NCI-H1105 treated with DMSO at 0.1 percent for 48 hours (cell line): ENCODE data around the gene CEP57L1.
"Not testable (repeated sequence)": the region's sequence is repeated elsewhere in the genome, so short reads cannot be mapped to it uniquely, and the experiment has no call there.

Experiments used
- DNase-seq: peaks from one replicate; lab custom pipeline; 2025; lab: John Stamatoyannopoulos, UW

Gene CEP57L1

GRCh38 chr6:109105681-109106080 lies 10.4 kb downstream of the CEP57L1 start:
- DNase-seq: no peak

DNA sequence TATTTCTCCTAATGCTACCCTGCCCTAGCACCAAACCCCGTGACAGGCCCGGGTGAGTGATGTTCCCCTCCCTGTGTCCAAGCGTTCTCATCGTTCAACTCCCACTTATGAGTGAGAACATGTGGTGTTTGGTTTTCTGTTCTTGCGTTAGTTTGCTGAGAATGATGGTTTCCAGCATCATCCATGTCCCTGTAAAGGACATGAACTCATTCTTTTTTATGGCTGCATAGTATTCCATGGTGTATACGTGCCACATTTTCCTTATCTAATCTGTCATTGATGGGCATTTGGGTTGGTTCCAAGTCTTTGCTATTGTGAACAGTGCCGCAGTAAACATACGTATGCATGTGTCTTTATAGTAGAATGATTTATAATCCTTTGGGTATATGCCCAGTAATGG lies 14.4 kb downstream of the CEP57L1 start:
- not testable (repeated sequence) for DNase-seq

DNA sequence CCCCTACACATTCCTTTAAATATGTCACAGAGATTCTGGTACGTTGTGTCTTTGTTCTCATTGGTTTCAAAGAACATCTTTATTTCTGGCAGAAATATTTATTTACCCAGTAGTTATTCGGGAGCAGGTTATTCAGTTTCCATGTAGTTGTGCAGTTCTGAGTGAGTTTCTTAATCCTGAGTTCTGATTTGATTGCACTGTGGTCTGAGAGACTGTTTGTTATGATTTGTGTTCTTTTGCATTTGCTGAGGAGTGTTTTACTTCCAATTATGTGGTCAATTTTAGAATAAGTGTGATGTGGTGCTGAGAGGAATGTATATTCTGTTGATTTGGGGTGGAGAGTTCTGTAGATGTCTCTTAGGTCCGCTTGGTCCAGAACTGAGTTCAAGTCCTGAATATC lies 17.4 kb downstream of the CEP57L1 start:
- DNase-seq: not testable (repeated sequence)

DNA sequence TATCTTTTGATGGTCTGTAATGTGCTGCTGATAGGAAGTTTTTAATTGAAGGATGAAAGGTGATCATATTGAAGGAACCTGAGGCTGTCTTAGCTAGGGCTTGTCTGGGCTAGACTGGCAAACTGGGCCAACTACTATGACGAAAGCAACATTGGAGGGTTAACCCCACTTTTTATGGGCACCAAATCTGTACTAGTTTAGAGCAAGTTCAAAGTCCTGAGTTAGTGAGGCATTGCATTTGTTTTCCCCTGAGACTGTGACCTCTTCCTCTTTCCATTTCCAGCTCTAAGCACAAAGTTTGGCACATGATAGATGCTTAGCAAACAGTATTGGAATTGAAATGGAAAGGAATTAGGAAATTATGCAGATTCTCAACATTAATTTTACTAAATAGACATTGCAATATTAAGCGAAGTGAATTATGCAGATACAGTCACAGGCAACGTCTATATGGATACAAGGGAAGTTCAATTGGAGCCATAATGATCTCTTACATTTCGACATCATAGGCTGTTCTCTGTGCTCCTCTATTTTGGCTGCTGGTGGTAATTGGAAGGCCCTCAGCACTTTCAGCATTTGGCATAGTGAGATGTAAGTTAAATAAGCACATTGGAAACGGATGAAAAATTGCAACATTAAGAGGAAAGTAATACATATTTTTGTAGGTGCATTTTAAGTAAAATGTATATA lies 22.2 kb downstream of the CEP57L1 start:
- DNase-seq: no peak

DNA sequence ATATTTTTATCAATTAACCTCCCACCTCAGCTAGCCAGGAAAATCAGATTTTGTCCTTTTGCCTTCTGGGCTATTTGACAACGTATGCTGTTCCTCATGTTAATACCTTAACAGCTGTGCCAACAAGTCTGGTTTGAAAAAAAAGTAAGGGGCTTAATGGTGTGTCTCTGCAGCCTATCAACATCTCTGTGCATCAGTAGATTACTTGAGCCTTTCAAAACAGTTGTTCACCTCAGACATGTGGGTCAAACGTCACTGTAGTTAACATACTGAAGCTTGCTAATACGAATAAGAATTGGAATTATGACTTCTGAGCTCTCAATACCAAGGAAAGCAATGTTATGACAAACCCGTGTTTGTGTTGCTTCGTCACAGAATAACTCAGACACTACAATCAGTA lies 23.0 kb downstream of the CEP57L1 start:
- no peak for DNase-seq

DNA sequence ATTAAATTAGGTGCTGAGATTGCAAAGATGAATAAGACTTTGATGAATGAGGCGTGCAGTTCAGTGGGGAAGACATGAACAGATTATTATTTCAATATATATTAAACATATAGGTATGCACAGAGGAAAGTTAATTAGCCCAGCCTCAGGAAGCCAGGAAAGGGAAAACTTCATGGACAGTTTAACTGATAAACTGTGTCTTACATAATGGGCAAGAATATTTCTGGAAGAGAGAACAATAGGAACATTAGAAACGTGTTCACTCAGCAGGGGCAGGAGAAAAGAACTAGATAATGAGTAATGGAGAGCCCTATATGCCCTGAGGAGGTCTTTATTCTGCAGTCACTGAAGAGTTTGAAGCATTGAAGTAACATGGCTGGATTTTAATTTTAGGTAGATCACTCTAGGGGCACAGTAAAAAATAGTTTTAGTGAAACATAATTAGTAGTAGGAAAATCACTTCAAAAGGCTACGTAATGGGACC lies 23.6 kb downstream of the CEP57L1 start:
- no peak for DNase-seq

DNA sequence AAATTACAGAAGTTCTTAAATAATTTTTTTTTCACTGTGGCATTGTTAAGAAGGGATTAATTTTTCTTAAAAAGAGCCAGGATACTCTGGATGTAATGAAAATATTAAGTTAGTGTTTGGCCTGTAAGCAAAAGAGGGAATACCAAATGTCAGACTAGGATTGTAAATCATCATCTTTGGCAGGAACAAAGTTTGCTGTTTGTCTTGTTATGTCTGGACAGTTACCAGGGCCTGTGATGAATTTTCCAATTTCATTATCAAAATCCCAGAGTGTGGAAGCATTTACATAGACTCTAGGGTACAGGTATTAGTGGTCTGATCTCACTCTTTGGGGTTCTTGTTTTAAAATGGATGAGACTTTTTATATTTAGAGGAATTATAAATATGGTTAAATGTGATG lies 26.1 kb downstream of the CEP57L1 start:
- no peak for DNase-seq

DNA sequence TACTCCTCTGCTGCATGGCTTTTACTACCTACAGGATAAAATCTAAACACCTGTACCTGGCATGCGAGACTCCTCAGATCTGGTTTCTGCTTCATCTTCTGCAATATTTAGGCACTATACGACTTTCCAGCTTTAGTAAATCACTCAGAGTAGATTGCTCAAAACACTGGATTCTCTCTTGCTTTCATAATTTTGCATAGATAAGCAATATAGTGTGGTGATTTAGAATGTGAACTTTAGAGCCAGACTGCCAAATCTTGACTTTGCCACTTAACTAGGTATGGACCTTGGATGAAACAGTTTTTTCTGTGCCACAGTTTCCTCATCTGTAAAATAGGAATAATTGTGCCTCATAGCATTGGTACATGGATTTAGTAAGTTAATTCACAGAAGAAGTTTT lies 28.9 kb downstream of the CEP57L1 start:
- no peak for DNase-seq

- DNase-seq: no peak
Observed at GRCh38 chr6:109125504-109125903, 30.2 kb downstream of the CEP57L1 start.

DNA sequence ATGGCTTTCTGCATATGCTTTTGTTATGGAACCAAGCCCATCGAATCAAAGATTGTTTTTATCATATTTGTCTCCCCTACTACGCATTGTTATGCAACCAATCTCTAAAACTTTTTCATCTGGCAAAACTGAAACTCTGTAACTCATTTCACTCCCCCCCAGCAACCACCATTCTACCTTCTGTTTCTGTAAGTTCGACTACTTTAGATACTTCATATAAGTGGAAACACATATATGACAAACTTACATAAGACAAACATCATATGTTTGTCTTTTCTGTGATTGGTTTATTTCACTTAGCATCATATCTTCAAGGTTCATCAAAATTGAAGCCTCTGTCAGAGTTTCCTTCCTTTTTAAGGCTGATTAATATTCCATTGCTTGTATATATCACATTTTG lies 34.8 kb downstream of the CEP57L1 start:
- no peak for DNase-seq

GRCh38 chr6:109135600-109135999 lies 40.3 kb downstream of the CEP57L1 start:
- not testable (repeated sequence) for DNase-seq

DNA sequence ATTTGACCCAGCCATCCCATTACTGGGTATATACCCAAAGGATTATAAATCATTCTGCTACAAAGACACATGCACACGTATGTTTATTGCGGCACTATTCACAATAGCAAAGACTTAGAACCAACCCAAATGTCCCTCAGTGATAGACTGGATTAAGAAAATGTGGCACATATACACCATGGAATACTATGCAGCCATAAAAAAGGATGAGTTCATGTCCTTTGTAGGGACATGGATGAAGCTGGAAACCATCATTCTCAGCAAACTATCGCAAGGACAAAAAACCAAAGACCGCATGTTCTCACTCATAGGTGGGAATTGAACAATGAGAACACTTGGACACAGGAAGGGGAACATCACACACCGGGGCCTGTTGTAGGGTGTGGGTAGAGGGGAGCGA lies 40.7 kb downstream of the CEP57L1 start:
- DNase-seq: not testable (repeated sequence)

DNA sequence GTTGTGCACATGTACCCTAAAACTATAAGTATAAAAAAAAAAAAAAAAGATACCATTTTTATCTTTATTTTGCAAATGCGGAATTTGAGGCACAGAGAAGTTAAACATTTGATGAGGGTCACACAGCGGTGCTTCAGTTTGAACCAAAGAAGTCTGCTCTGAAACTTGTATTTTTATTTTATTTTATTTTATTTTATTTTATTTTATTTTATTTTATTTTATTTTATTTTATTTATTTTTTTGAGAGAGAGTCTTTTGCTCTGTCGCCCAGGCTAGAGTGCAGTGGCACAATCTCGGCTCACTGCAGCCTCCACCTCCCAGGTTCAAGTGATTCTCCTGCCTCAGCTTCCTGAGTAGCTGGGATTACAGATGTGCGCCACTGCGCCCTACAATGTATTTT lies 41.2 kb downstream of the CEP57L1 start:
- not testable (repeated sequence) for DNase-seq

- DNase-seq: no peak
Observed at GRCh38 chr6:109139109-109139508, 43.8 kb downstream of the CEP57L1 start.

DNA sequence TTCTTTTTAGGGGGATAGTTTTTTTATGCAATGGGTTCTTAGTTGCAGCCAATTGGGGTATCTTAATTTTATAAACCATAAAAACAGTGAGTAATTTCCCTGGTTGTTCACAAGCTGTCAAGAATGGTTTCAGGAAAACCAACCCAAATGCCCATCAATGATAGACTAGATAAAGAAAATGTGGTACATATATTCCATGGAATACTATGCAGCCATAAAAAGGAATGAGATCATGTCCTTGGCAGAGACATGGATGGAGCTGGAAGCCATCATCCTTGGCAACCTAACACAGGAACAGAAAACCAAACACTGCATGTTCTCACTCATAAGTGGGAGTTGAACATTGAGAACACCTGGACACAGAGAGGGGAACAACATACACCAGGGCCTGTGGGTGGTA lies 46.8 kb downstream of the CEP57L1 start:
- not testable (repeated sequence) for DNase-seq

DNA sequence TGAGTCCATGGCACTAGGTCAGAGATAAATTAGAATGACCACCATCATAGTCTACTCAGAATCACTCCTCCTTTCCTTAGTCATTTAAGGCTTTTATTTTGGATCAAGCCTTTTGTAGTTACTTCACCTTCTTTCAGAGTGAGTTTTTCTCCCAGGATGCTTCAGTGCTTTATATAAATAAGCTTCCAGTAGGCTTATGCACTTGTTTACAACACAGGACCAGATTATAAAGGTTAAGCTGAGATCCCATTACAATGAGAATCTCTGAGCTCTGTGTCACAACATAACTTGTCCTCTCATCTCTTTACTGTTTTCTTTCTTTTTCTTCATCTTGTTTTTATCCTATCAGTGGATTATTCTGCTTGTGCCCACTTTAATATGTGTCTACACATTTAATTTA lies 47.9 kb downstream of the CEP57L1 start:
- DNase-seq: no peak

- not testable (repeated sequence) for DNase-seq
Observed at GRCh38 chr6:109148251-109148650, 52.9 kb downstream of the CEP57L1 start.

- DNase-seq: not testable (repeated sequence)
Observed at GRCh38 chr6:109148716-109149115, 53.4 kb downstream of the CEP57L1 start.

DNA sequence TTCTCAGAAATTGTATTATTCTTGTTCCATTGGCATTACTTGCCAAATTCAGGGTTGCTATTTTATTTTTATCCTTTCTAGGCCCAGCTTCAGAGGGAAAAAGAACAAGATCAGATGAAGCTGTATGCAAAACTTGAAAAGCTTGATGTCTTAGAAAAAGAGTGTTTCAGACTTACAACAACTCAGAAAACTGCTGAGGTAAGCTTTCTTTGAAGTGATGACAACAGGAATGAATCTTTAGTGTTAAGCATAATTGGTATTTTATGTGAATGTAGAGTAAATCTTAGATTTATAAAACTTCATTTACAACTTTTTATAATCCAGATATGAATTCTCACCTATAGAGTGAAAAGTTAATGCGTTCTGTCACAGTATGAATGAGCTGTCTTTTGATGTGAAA lies 58.4 kb downstream of the CEP57L1 start:
- no peak for DNase-seq

- DNase-seq: no peak
Observed at GRCh38 chr6:109164331-109164730, 69.0 kb downstream of the CEP57L1 start.

DNA sequence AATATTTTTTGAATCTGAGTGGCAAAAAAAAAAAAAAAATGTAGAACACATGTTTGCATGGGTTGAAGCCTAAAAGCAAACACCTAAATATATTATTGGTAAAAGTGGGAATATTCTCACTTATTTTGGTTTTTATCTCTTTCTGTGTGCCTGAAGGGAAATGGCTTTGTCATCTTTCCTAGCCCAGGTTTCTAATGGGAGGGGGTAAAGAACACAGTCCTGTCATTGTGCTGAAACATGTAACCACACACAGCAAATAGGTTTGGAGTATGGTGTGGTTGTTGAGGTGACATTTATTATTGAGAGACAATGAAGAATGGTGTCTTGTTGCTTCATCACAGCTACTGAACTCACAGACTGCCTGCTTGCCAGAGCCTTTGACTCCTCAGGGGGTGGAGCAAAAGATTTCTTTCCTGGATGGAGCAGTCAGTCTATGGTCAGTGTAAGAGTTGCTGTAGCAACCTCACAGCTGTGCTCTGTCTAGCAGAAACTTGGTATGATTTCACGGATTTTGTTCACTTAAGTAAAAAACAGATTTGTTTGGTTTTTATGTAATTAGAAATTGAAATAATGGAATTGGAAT lies 70.2 kb downstream of the CEP57L1 start:
- peak; percentile 29 for DNase-seq

DNA sequence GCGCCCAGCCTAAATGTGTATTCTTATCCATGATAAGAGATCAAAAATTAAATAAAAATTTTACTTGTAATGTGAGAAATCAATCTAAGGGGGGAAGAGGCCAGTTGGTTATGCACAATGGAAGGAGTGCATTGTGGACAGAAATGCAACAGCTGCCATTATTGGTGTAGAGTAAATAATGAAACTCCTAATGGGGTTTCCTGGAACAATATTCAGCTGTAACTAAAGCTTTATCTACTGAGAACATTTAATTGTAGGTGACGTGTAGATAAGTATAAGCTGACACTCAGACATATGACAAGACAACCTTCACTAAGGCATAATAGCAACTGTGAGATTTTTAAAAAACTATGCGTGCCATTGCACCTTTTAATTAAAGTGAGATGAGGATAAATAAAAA lies 71.4 kb downstream of the CEP57L1 start:
- peak; percentile 47 for DNase-seq

- DNase-seq: no peak
Observed at GRCh38 chr6:109167562-109167961, 72.3 kb downstream of the CEP57L1 start.

GRCh38 chr6:109170333-109170732 lies 75.0 kb downstream of the CEP57L1 start:
- DNase-seq: no peak
